OCI-LY3 (cell line): ENCODE results near the gene IGFBP7.

ENCODE experiments used
- CTCF ChIP-seq: fragments of 200-600, 300-600 bp; sonication (generic); IDR thresholded peaks from 2 replicates; pipeline ENCODE4 v1.5.1; 2014; ENCODE audit warnings: antibody characterized with exemption, low read length, low read depth
- EZH2phosphoT487 ChIP-seq: fragments of 200-600 bp; shearing (Covaris generic); IDR thresholded peaks from 2 replicates; pipeline ENCODE4 v1.6.1; 2018; ENCODE audit warnings: antibody characterized with exemption, mixed run types, low read depth

GRCh38 chr4:57051524-57051923 is 58.7 kb downstream of the IGFBP7 start:
- TF ChIP-seq CTCF (no peak), EZH2phosphoT487 (no peak)
